Measurements from ENCODE around the gene CAMK1G.
A peak's percentile ranks its signal among the peaks of the same experiment; 100 is the strongest.

Gene CAMK1G

GRCh38 chr1:209650454-209650853, 66.9 kb downstream of the CAMK1G start:
- DNase-seq (ENCODE audit: low read depth), result no peak
- no peak overlapping the region for H3K4me3 ChIP-seq (ENCODE audit: control insufficient read depth, low read depth, low read length)
- TF ChIP-seq CTCF (conservative IDR thresholded peaks at IDR 0.05; ENCODE audit: control insufficient read depth, insufficient read depth, low read depth, low read length), result no peak

GRCh38 chr1:209651138-209651587, 67.6 kb downstream of the CAMK1G start:
- no peak overlapping the region for H3K4me3 ChIP-seq (ENCODE audit: control insufficient read depth, low read depth, low read length)
- DNase-seq (ENCODE audit: low read depth), result peak; percentile 82
- no peak for TF ChIP-seq CTCF (conservative IDR thresholded peaks at IDR 0.05; ENCODE audit: control insufficient read depth, insufficient read depth, low read depth, low read length)

- no peak within 1 kb of the TSS for H3K4me3 ChIP-seq (ENCODE audit: control insufficient read depth, low read depth, low read length)
- no peak for DNase-seq (ENCODE audit: low read depth)
- no peak for TF ChIP-seq CTCF (conservative IDR thresholded peaks at IDR 0.05; ENCODE audit: control insufficient read depth, insufficient read depth, low read depth, low read length)
These were observed 68.7 kb downstream of the CAMK1G start, which contains the start of gene LAMB3 for GRCh38 chr1:209652121-209652735. Gene LAMB3 (minus strand): TSS chr1:209652425. CDS start chr1:209650944, 1,481 bp downstream.

- TF ChIP-seq CTCF (conservative IDR thresholded peaks at IDR 0.05; ENCODE audit: control insufficient read depth, insufficient read depth, low read depth, low read length), result no peak
- H3K4me3 ChIP-seq (ENCODE audit: control insufficient read depth, low read depth, low read length), result no peak overlapping the region
- DNase-seq (ENCODE audit: low read depth), result no peak
These were observed 69.4 kb downstream of the CAMK1G start for GRCh38 chr1:209652873-209653401.

- H3K4me3 ChIP-seq (ENCODE audit: control insufficient read depth, low read depth, low read length), result no peak overlapping the region
- TF ChIP-seq CTCF (conservative IDR thresholded peaks at IDR 0.05; ENCODE audit: control insufficient read depth, insufficient read depth, low read depth, low read length), result no peak
- no peak for DNase-seq (ENCODE audit: low read depth)
These were observed 70.4 kb downstream of the CAMK1G start for GRCh38 chr1:209653915-209654351.

GRCh38 chr1:209655411-209656231, 72.1 kb downstream of the CAMK1G start:
- TF ChIP-seq CTCF (conservative IDR thresholded peaks at IDR 0.05; ENCODE audit: control insufficient read depth, insufficient read depth, low read depth, low read length), result no peak
- no peak overlapping the region for H3K4me3 ChIP-seq (ENCODE audit: control insufficient read depth, low read depth, low read length)
- DNase-seq (ENCODE audit: low read depth), result no peak
